Sigmoid colon (tissue), 7 donors: ENCODE results near the gene ZDHHC16. TPM values are rescaled to one million over a fixed set of nuclear protein-coding genes. Genes with fewer than 3 reads are reported as not detected.

Experiments
- DNase-seq: peaks from one replicate; pipeline ENCODE4 v3.0.0-alpha.2; 2019
- H3K27ac ChIP-seq, 4 donors: fragments of 200-600 bp; sonication (generic); one replicate each; pipeline ENCODE4 v1.5.1; 2016 to 2019; ENCODE audit warnings: mild to moderate bottlenecking in 1 of 4
- H3K27me3 ChIP-seq, 3 donors: fragments of 200-600 bp; sonication (generic); one replicate each; pipeline ENCODE4 v1.5.1; 2019; ENCODE audit warnings: mild to moderate bottlenecking in 1 of 3
- H3K36me3 ChIP-seq, 4 donors: fragments of 200-600 bp; sonication (generic); one replicate each; pipeline ENCODE4 v1.5.1; 2016 to 2019
- H3K4me1 ChIP-seq, 4 donors: fragments of 200-600 bp; sonication (generic); one replicate each; pipeline ENCODE4 v1.5.1; 2017 to 2019
- H3K4me3 ChIP-seq, 4 donors: fragments of 200-600 bp; sonication (generic); one replicate each; pipeline ENCODE4 v1.5.1; 2017 to 2019; ENCODE audit warnings: mild to moderate bottlenecking in 2 of 4, moderate library complexity in 1 of 4
- H3K9me3 ChIP-seq, 4 donors: fragments of 200-600 bp in 3 of 4; sonication (generic) in 3 of 4; one replicate each; pipeline versions ENCODE4 v1.5.1 to v1.6.1; 2013 to 2019
- EP300 ChIP-seq, 4 donors: sonication (generic); formaldehyde crosslinking; IDR thresholded peaks; one replicate each; pipeline ENCODE4 v1.6.1; 2017; ENCODE audit warnings: antibody characterized with exemption in 4 of 4
- POLR2A ChIP-seq, 2 donors: fragments of 450-650 bp; IDR thresholded peaks; one replicate each; pipeline ENCODE4 v1.6.1; 2016; ENCODE audit warnings: antibody characterized with exemption in 2 of 2, mild to moderate bottlenecking in 2 of 2, moderate library complexity in 2 of 2
- POLR2AphosphoS5 ChIP-seq, 4 donors: sonication (generic); formaldehyde crosslinking; IDR thresholded peaks; one replicate each; pipeline ENCODE4 v1.6.1; 2017; ENCODE audit warnings: antibody characterized with exemption in 4 of 4
- WGBS, 2 donors: extraction: QIAGEN DNeasy Blood & Tissue Kit; methylation state at CpG; one replicate each; pipeline ENCODE4 v1.1.7; 2013; 5-methylcytosine and 5-hydroxymethylcytosine counted together
- intact Hi-C: fragments of 100-400 bp; cut with DNase I; formaldehyde crosslinking; loops from one replicate; pipeline ENCODE4 v1.15.1; 2023
- polyA plus RNA-seq, 3 donors: library from polyadenylated mRNA; stranded (reverse); fragments of 200-250 nt; gene quantifications; one replicate each; pipeline ENCODE4 v1.2.3, GENCODE V29; 2013
- total RNA-seq, 4 donors: library from RNA; depleted of rRNA; stranded (reverse); fragments of >200 nt; gene quantifications; one replicate each; pipeline ENCODE4 v1.1.0, GENCODE V29; 2016
- TF ChIP-seq, protein P1 (sequence below), 4 experiments: fragments of 450-650 bp in 3 of 4; fragments of 200-600 bp in 1 of 4; IDR thresholded peaks; one replicate each; pipeline ENCODE4 v1.5.1; 2016 to 2019; ENCODE audit warnings: antibody characterized with exemption in 4 of 4, mild to moderate bottlenecking in 3 of 4, moderate library complexity in 2 of 4
- donor health status: healthy with polysubstance abuse.
- donor health status: Bipolar disorder and iron deficiency.
- donor health status: healthy.

ZDHHC16 gene
- total and polyA plus RNA-seq, 7 donors, result 15.7 to 36.3 (median 22.9) TPM

- intact Hi-C loops, result loop anchor here (2.0 to 5.0 kb wide), 2 partner anchors 17 to 52 kb away; partner anchors contain the start of genes MMS19 and UBTD1
- H3K27me3 ChIP-seq, result no peaks in the 10 kb centered on the region
- peak overlapping the region; percentile 77 to 83 (median 81) for H3K27ac ChIP-seq
- DNase-seq, result no peak
- WGBS, 2 donors, result 1 to 3% methylated on average over 13 of the region's 13 CpGs
- H3K36me3 ChIP-seq, result peaks cover 0 to 23% (median 4%) of the 10 kb centered on the region in 4 donors
- peaks cover 0 to 35% (median 31%) of the 10 kb centered on the region in 4 donors for H3K4me1 ChIP-seq
- TF ChIP-seq POLR2AphosphoS5 (IDR thresholded peaks at IDR 0.05) (no peak), POLR2A (IDR thresholded peaks at IDR 0.05) (no peak), EP300 (IDR thresholded peaks at IDR 0.05) (no peak)
- TF ChIP-seq, protein P1, sequence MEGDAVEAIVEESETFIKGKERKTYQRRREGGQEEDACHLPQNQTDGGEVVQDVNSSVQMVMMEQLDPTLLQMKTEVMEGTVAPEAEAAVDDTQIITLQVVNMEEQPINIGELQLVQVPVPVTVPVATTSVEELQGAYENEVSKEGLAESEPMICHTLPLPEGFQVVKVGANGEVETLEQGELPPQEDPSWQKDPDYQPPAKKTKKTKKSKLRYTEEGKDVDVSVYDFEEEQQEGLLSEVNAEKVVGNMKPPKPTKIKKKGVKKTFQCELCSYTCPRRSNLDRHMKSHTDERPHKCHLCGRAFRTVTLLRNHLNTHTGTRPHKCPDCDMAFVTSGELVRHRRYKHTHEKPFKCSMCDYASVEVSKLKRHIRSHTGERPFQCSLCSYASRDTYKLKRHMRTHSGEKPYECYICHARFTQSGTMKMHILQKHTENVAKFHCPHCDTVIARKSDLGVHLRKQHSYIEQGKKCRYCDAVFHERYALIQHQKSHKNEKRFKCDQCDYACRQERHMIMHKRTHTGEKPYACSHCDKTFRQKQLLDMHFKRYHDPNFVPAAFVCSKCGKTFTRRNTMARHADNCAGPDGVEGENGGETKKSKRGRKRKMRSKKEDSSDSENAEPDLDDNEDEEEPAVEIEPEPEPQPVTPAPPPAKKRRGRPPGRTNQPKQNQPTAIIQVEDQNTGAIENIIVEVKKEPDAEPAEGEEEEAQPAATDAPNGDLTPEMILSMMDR (IDR thresholded peaks at IDR 0.05), result no peak
- H3K4me3 ChIP-seq, result peak overlapping the region; percentile 69 to 89 (median 77)
- no peaks in the 10 kb centered on the region for H3K9me3 ChIP-seq
These were observed 636 bp upstream of the ZDHHC16 start for GRCh38 chr10:97445357-97445721.

DNA sequence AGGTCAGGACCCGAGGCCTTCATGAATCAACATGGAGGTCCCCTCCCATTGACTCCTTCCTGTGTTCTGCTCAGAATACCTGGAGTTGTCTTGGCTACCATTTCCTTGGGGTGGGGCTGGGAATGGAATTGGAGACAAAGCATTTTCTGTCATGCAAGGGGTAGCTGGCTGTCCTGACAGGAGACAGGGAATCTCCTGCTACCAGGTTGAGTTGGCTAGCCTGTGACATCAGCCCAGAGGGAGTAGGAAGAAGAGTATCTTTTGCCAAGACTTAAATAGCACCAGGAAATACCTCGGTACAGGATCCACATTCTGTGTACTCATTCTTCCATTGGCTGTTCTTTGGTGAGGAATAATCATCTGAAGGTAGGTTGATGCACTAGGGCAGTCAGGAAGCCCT is 4.9 kb downstream of the ZDHHC16 start:
- Histone ChIP-seq H3K4me3 (no peak overlapping the region), H3K9me3 (no peaks in the 10 kb centered on the region), H3K27me3 (no peaks in the 10 kb centered on the region), H3K4me1 (peaks cover 0 to 34% (median 25%) of the 10 kb centered on the region in 4 donors), H3K27ac (no peak overlapping the region), H3K36me3 (peaks cover 3 to 43% (median 6%) of the 10 kb centered on the region in 4 donors)
- 65 to 85% methylated on average over 2 of the region's 2 CpGs for WGBS, 2 donors
- intact Hi-C loops, result no loop called here
- no peak for DNase-seq
- TF ChIP-seq POLR2A (IDR thresholded peaks at IDR 0.05) (no peak), EP300 (IDR thresholded peaks at IDR 0.05) (no peak), POLR2AphosphoS5 (IDR thresholded peaks at IDR 0.05) (no peak)
- TF ChIP-seq, protein P1 (IDR thresholded peaks at IDR 0.05), result no peak

GRCh38 chr10:97451605-97452004 is 5.6 kb downstream of the ZDHHC16 start:
- Histone ChIP-seq H3K27me3 (no peaks in the 10 kb centered on the region), H3K36me3 (peaks cover 5 to 51% (median 13%) of the 10 kb centered on the region in 4 donors), H3K4me1 (peaks cover 0 to 29% (median 23%) of the 10 kb centered on the region in 4 donors), H3K4me3 (no peak overlapping the region), H3K9me3 (no peaks in the 10 kb centered on the region), H3K27ac (no peak overlapping the region)
- 97% methylated on average over 17 of the region's 17 CpGs for WGBS, 2 donors
- TF ChIP-seq POLR2A (IDR thresholded peaks at IDR 0.05) (no peak), EP300 (IDR thresholded peaks at IDR 0.05) (no peak), POLR2AphosphoS5 (IDR thresholded peaks at IDR 0.05) (peak in 1 of 4 donors; percentile 14)
- TF ChIP-seq, protein P1 (IDR thresholded peaks at IDR 0.05), result no peak
- no peak for DNase-seq
- intact Hi-C loops, result no loop called here

DNA sequence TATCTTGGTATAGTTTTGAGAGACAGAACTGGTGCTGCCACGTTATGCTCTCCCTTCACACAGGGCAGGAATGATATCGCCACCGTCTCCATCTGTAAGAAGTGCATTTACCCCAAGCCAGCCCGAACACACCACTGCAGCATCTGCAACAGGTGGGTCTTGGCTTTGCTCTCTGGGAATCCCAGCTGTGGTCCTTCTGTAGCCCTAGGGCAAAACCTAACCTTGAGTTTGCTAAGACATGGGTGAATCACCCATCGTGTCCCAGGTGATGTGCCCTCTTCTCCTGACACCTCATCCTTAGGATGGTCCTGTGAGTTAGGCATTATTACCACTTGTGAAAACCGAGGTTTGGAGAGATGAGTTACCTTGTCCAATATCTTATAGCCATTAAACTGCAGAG is 6.4 kb downstream of the ZDHHC16 start:
- Histone ChIP-seq H3K4me3 (no peak overlapping the region), H3K9me3 (no peaks in the 10 kb centered on the region), H3K36me3 (peaks cover 5 to 58% (median 18%) of the 10 kb centered on the region in 4 donors), H3K27ac (no peak overlapping the region), H3K27me3 (no peaks in the 10 kb centered on the region), H3K4me1 (peaks cover 0 to 22% (median 15%) of the 10 kb centered on the region in 4 donors)
- WGBS, 2 donors, result 90 to 95% methylated on average over 6 of the region's 6 CpGs
- intact Hi-C loops, result no loop called here
- TF ChIP-seq EP300 (IDR thresholded peaks at IDR 0.05) (no peak), POLR2AphosphoS5 (IDR thresholded peaks at IDR 0.05) (no peak), POLR2A (IDR thresholded peaks at IDR 0.05) (no peak)
- TF ChIP-seq, protein P1 (IDR thresholded peaks at IDR 0.05), result no peak
- DNase-seq, result no peak
